SK-N-SH treated with all-trans-retinoic acid at 6 μM for 48 hours (cell line): ENCODE data around the gene TTC33.

ENCODE experiments used
- ATAC-seq: fragments of 200-7000 bp; cut with Tn5 transposase; 3 replicates; pipeline ENCODE4 v1.9.1; 2020; ENCODE audit warnings: mild to moderate bottlenecking, moderate library complexity
- ARNTL ChIP-seq: fragments of 450-650 bp; formaldehyde crosslinking; IDR thresholded peaks from 2 replicates; pipeline ENCODE4 v1.5.0; 2020; ENCODE audit warnings: low read depth, mild to moderate bottlenecking, moderate library complexity, borderline replicate concordance
- BACH2 ChIP-seq: fragments of 250-450 bp; sonication (Bioruptor Pico); IDR thresholded peaks from 2 replicates; pipeline ENCODE4 v1.9.0; 2021; ENCODE audit warnings: mild to moderate bottlenecking, borderline replicate concordance
- CSDC2 ChIP-seq: fragments of 250-450 bp; sonication (Bioruptor Pico); IDR thresholded peaks from 2 replicates; pipeline ENCODE4 v1.5.0; 2020; ENCODE audit warnings: mild to moderate bottlenecking, moderate library complexity
- ESRRG ChIP-seq: fragments of 250-450 bp; sonication (Bioruptor Pico); IDR thresholded peaks from 2 replicates; pipeline ENCODE4 v1.6.1; 2021; ENCODE audit warnings: mild to moderate bottlenecking
- GLIS3 ChIP-seq: fragments of 250-450 bp; sonication (Bioruptor Pico); IDR thresholded peaks from 2 replicates; pipeline ENCODE4 v1.5.0; 2020; ENCODE audit warnings: mild to moderate bottlenecking, moderate library complexity
- OSR1 ChIP-seq: fragments of 250-450 bp; sonication (Bioruptor Pico); IDR thresholded peaks from 2 replicates; pipeline ENCODE4 v1.8.0; 2022; ENCODE audit warnings: moderate library complexity, mild to moderate bottlenecking, inconsistent platforms
- PPARA ChIP-seq: fragments of 250-450 bp; sonication (Bioruptor Pico); IDR thresholded peaks from 2 replicates; pipeline ENCODE4 v1.5.0; 2020; ENCODE audit warnings: mild to moderate bottlenecking, borderline replicate concordance
- RARB ChIP-seq: fragments of 250-450 bp; sonication (Bioruptor Pico); IDR thresholded peaks from 2 replicates; pipeline ENCODE4 v1.8.0; 2021; ENCODE audit warnings: mild to moderate bottlenecking, moderate library complexity
- SNAI2 ChIP-seq: fragments of 250-450 bp; sonication (Bioruptor Pico); IDR thresholded peaks from 2 replicates; pipeline ENCODE4 v1.5.0; 2020; ENCODE audit warnings: mild to moderate bottlenecking, moderate library complexity
- ZFP3 ChIP-seq: fragments of 250-450 bp; sonication (Bioruptor Pico); IDR thresholded peaks from 2 replicates; pipeline ENCODE4 v1.5.0; 2020; ENCODE audit warnings: mild to moderate bottlenecking, moderate library complexity
- ZFP30 ChIP-seq: fragments of 450-650 bp; formaldehyde crosslinking; IDR thresholded peaks from 2 replicates; pipeline ENCODE4 v1.5.0; 2022; ENCODE audit warnings: mild to moderate bottlenecking, moderate library complexity
- ZNF565 ChIP-seq: fragments of 450-650 bp; formaldehyde crosslinking; conservative IDR thresholded peaks from 2 replicates; pipeline ENCODE4 v1.5.0; 2020; ENCODE audit warnings: low read depth, mild to moderate bottlenecking, moderate library complexity
- ZNF70 ChIP-seq: fragments of 450-650 bp; formaldehyde crosslinking; IDR thresholded peaks from 2 replicates; pipeline ENCODE4 v1.5.0; 2020; ENCODE audit warnings: mild to moderate bottlenecking, moderate library complexity
- ZNF8 ChIP-seq: fragments of 450-650 bp; formaldehyde crosslinking; IDR thresholded peaks from 2 replicates; pipeline ENCODE4 v1.5.0; 2020; ENCODE audit warnings: mild to moderate bottlenecking, moderate library complexity
- TF ChIP-seq, protein P1 (sequence below): fragments of 250-450 bp; sonication (Bioruptor Pico); IDR thresholded peaks from 2 replicates; pipeline ENCODE4 v1.5.1; 2021; ENCODE audit warnings: mild to moderate bottlenecking, moderate library complexity
- TF ChIP-seq, protein P2 (sequence below): fragments of 250-450 bp; sonication (Bioruptor Pico); IDR thresholded peaks from 2 replicates; pipeline ENCODE4 v1.5.0; 2020; ENCODE audit warnings: mild to moderate bottlenecking, moderate library complexity
- TF ChIP-seq, protein P3 (sequence below): fragments of 250-450 bp; sonication (Bioruptor Pico); IDR thresholded peaks from 2 replicates; pipeline ENCODE4 v1.5.1; 2020; ENCODE audit warnings: low read depth, mild to moderate bottlenecking, moderate library complexity
- TF ChIP-seq, protein P4 (sequence below): fragments of 250-450 bp; sonication (Bioruptor Pico); IDR thresholded peaks from 2 replicates; pipeline ENCODE4 v1.8.0; 2020; ENCODE audit warnings: mild to moderate bottlenecking, moderate library complexity, borderline replicate concordance
- TF ChIP-seq, protein P5 (sequence below): fragments of 250-450 bp; sonication (Bioruptor Pico); IDR thresholded peaks from 2 replicates; pipeline ENCODE4 v1.8.0; 2021; ENCODE audit warnings: low read depth, mild to moderate bottlenecking, moderate library complexity, borderline replicate concordance

The TTC33 gene

DNA sequence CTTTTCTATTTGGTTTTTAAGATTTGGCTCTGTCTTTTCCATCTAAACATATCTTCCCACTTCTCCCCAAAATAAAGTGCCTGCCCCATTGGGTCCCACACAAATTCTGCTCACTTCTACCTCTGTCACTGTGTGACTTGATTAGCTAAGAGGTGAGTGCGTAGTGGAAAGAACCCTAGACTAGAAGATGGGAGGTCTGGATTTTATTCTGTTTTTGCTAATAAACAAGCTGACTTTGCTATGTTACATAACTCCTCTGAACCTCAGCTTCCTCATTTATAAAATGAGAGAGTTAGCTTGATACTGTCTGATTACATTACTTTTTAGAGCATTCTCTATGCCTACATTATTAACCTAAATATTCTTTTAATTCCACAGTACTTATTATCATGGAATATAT is 127.4 kb downstream of the TTC33 start:
- no peak for ATAC-seq
- TF ChIP-seq SNAI2 (CRISPR knock-in tag) = no peak
- TF ChIP-seq ARNTL (CRISPR knock-in tag) = no peak
- TF ChIP-seq CSDC2 (CRISPR knock-in tag) = no peak
- no peak for TF ChIP-seq ZNF565 (CRISPR knock-in tag)
- no peak for TF ChIP-seq PPARA (CRISPR knock-in tag)
- TF ChIP-seq, protein P1, sequence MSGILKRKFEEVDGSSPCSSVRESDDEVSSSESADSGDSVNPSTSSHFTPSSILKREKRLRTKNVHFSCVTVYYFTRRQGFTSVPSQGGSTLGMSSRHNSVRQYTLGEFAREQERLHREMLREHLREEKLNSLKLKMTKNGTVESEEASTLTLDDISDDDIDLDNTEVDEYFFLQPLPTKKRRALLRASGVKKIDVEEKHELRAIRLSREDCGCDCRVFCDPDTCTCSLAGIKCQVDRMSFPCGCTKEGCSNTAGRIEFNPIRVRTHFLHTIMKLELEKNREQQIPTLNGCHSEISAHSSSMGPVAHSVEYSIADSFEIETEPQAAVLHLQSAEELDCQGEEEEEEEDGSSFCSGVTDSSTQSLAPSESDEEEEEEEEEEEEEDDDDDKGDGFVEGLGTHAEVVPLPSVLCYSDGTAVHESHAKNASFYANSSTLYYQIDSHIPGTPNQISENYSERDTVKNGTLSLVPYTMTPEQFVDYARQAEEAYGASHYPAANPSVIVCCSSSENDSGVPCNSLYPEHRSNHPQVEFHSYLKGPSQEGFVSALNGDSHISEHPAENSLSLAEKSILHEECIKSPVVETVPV (CRISPR knock-in tag) = no peak
- TF ChIP-seq, protein P2, sequence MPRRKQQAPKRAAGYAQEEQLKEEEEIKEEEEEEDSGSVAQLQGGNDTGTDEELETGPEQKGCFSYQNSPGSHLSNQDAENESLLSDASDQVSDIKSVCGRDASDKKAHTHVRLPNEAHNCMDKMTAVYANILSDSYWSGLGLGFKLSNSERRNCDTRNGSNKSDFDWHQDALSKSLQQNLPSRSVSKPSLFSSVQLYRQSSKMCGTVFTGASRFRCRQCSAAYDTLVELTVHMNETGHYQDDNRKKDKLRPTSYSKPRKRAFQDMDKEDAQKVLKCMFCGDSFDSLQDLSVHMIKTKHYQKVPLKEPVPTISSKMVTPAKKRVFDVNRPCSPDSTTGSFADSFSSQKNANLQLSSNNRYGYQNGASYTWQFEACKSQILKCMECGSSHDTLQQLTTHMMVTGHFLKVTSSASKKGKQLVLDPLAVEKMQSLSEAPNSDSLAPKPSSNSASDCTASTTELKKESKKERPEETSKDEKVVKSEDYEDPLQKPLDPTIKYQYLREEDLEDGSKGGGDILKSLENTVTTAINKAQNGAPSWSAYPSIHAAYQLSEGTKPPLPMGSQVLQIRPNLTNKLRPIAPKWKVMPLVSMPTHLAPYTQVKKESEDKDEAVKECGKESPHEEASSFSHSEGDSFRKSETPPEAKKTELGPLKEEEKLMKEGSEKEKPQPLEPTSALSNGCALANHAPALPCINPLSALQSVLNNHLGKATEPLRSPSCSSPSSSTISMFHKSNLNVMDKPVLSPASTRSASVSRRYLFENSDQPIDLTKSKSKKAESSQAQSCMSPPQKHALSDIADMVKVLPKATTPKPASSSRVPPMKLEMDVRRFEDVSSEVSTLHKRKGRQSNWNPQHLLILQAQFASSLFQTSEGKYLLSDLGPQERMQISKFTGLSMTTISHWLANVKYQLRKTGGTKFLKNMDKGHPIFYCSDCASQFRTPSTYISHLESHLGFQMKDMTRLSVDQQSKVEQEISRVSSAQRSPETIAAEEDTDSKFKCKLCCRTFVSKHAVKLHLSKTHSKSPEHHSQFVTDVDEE (CRISPR knock-in tag) = no peak

DNA sequence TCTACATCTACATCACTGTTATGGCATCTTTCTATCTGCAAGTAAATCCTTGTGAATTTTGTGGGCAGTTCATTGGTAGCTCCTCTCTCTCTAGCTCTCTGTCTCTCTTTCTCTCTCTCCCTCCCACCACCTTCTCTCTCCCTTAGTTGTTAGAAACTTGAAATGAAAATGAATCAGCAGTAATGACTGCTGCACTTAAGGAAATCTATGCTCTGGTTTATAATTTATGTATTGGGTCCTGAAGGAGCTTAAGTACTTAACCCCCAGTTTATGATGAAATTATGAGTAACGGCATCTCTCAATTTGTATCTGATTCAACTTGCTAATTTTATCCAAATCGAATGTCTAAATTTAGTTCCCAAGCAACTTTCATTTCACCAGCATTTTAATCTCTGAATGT is 128.1 kb downstream of the TTC33 start:
- ATAC-seq = no peak
- TF ChIP-seq OSR1 (CRISPR knock-in tag) (no peak), ZNF565 (CRISPR knock-in tag) (no peak), GLIS3 (CRISPR knock-in tag) (no peak)
- TF ChIP-seq, protein P3, sequence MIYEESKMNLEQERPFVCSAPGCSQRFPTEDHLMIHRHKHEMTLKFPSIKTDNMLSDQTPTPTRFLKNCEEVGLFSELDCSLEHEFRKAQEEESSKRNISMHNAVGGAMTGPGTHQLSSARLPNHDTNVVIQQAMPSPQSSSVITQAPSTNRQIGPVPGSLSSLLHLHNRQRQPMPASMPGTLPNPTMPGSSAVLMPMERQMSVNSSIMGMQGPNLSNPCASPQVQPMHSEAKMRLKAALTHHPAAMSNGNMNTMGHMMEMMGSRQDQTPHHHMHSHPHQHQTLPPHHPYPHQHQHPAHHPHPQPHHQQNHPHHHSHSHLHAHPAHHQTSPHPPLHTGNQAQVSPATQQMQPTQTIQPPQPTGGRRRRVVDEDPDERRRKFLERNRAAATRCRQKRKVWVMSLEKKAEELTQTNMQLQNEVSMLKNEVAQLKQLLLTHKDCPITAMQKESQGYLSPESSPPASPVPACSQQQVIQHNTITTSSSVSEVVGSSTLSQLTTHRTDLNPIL (CRISPR knock-in tag) = no peak
- TF ChIP-seq, protein P1 (CRISPR knock-in tag) = no peak
- TF ChIP-seq, all 23 proteins: peak for 0

DNA sequence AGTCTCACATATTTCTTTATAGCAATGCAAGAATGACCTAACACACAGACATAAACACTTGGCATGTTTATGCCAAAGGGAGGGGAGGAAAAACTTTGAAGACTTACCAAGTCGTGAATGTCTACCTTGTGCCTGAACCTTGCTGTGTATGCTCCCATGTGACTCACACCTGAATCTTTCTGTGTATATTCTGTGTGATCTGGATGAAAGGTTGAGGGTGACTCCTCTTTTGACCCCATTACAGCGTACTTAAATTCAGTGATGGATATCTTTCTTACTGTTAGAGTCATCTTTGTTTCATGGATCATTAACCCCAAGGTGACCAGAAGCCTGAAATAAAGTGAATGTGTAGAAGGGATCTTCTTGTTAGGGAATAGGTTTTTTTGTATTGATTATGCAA is 129.0 kb downstream of the TTC33 start:
- no peak for ATAC-seq
- TF ChIP-seq, protein P4, sequence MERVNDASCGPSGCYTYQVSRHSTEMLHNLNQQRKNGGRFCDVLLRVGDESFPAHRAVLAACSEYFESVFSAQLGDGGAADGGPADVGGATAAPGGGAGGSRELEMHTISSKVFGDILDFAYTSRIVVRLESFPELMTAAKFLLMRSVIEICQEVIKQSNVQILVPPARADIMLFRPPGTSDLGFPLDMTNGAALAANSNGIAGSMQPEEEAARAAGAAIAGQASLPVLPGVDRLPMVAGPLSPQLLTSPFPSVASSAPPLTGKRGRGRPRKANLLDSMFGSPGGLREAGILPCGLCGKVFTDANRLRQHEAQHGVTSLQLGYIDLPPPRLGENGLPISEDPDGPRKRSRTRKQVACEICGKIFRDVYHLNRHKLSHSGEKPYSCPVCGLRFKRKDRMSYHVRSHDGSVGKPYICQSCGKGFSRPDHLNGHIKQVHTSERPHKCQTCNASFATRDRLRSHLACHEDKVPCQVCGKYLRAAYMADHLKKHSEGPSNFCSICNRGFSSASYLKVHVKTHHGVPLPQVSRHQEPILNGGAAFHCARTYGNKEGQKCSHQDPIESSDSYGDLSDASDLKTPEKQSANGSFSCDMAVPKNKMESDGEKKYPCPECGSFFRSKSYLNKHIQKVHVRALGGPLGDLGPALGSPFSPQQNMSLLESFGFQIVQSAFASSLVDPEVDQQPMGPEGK (CRISPR knock-in tag) = no peak
- no peak for TF ChIP-seq ZNF8
- no peak for TF ChIP-seq ARNTL (CRISPR knock-in tag)
- no peak for TF ChIP-seq ZFP30
- TF ChIP-seq, protein P1 (CRISPR knock-in tag) = no peak
- TF ChIP-seq ZNF70 (CRISPR knock-in tag) = no peak
- no peak for TF ChIP-seq CSDC2 (CRISPR knock-in tag)
- no peak for TF ChIP-seq RARB (CRISPR knock-in tag)
- TF ChIP-seq, protein P5, sequence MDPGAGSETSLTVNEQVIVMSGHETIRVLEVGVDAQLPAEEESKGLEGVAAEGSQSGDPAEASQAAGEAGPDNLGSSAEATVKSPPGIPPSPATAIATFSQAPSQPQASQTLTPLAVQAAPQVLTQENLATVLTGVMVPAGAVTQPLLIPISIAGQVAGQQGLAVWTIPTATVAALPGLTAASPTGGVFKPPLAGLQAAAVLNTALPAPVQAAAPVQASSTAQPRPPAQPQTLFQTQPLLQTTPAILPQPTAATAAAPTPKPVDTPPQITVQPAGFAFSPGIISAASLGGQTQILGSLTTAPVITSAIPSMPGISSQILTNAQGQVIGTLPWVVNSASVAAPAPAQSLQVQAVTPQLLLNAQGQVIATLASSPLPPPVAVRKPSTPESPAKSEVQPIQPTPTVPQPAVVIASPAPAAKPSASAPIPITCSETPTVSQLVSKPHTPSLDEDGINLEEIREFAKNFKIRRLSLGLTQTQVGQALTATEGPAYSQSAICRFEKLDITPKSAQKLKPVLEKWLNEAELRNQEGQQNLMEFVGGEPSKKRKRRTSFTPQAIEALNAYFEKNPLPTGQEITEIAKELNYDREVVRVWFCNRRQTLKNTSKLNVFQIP = no peak
- TF ChIP-seq ZNF565 (CRISPR knock-in tag) = no peak
- no peak for TF ChIP-seq ESRRG (CRISPR knock-in tag)
- no peak for TF ChIP-seq ZFP3 (CRISPR knock-in tag)
- TF ChIP-seq, protein P3 (CRISPR knock-in tag) = no peak
- TF ChIP-seq, protein P2 (CRISPR knock-in tag) = no peak
- TF ChIP-seq PPARA (CRISPR knock-in tag) = no peak
- no peak for TF ChIP-seq GLIS3 (CRISPR knock-in tag)
- TF ChIP-seq BACH2 = no peak
